ENCODE measurements around the gene PDGFC. TPM values are rescaled to one million over a fixed set of nuclear protein-coding genes. Genes with fewer than 3 reads are reported as not detected.

PDGFC gene
- total RNA-seq, 1 experiment from 2014 or later, result 14.5 TPM

DNA sequence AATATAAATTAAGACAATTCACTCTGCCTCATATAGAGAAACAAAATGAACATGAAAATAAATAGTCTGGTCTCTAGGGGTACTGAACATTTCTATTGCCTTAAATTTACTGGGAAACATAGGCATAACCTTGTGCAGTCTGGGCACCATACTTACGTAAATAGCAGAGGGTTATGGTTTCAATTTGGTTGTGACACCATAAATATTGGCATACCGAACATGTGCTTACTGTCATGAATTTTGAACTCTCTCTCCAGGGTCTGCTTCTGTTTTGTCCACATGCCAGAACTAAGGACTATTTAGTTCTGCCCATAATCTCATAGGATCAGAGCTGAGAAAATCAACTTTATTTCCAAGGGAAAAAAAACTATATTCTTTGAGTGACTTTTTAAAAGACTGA is 17.6 kb downstream of the PDGFC start:
- no peak for TF ChIP-seq SIN3A (IDR thresholded peaks at IDR 0.05; ENCODE audit: borderline replicate concordance, insufficient read depth, low read depth, low read length)
- TF ChIP-seq REST (IDR thresholded peaks at IDR 0.05; ENCODE audit: insufficient read depth in 1 of 2, low read depth in 2 of 2, low read length in 1 of 2), result no peak
- TF ChIP-seq CTCF (IDR thresholded peaks at IDR 0.05), result no peak
- no peak for TF ChIP-seq POLR2AphosphoS5 (IDR thresholded peaks at IDR 0.05; ENCODE audit: low read depth, low read length)
- TF ChIP-seq TCF7L2 (IDR thresholded peaks at IDR 0.05; ENCODE audit: low read depth, low read length), result no peak
- in situ Hi-C loops (cut with HindIII; ENCODE audit: low pct_unique_long_range_greater_than_20kb, low sequenced_read_pairs) (no loop called here), intact Hi-C loops (cut with micrococcal nuclease; ENCODE audit: unreplicated experiment) (no loop called here)
- Histone ChIP-seq H3K27ac (ENCODE audit: low read length) (peak overlapping the region; percentile 34; the same call in 1 of the 2 replicates), H3K27me3 (ENCODE audit: control insufficient read depth, insufficient read depth, low read length) (no peaks in the 10 kb centered on the region), H3K4me1 (ENCODE audit: control insufficient read depth, insufficient read depth, low read length) (peaks cover 45% of the 10 kb centered on the region), H3K9me3 (ENCODE audit: control insufficient read depth, insufficient read depth, low read depth, low read length) (no peaks in the 10 kb centered on the region), H3K36me3 (ENCODE audit: control insufficient read depth, insufficient read depth, low read length) (no peaks in the 10 kb centered on the region), H3K4me3 (ENCODE audit: low read depth in 2 of 2, low read length in 2 of 2) (no peak overlapping the region)
- DNase-seq (ENCODE audit: low read depth, low spot score) (no peak), ATAC-seq (no peak)
- POLR2A ChIA-PET, result no interaction called here
- CTCF ChIA-PET, result no interaction called here
- BruUV-seq (replicated peaks), result no TSS peak

DNA sequence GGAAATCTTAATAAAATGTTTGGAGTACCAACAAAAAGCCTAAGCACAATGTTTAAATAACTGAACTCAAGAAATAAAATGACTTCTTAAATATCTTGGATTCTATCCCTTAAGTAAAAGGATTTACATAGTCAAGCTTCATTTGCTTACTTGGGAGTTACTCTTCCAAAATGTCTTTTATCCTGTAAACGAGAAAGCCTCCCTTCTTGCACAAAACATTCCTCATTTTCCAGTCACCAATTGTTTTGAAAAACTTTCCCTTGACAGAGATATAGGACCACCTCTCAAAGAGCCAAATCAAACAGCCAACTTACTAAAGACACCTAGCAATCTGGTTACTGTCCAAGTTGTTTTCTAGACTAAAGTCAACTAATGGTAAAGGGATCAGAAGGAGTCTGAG is 18.6 kb downstream of the PDGFC start:
- intact Hi-C loops (cut with micrococcal nuclease; ENCODE audit: unreplicated experiment) (no loop called here), in situ Hi-C loops (cut with HindIII; ENCODE audit: low pct_unique_long_range_greater_than_20kb, low sequenced_read_pairs) (no loop called here)
- BruUV-seq (replicated peaks), result no TSS peak
- DNase-seq (ENCODE audit: low read depth, low spot score) (no peak), ATAC-seq (no peak)
- ChIA-PET CTCF (no interaction called here), POLR2A (no interaction called here)
- Histone ChIP-seq H3K27me3 (ENCODE audit: control insufficient read depth, insufficient read depth, low read length) (no peaks in the 10 kb centered on the region), H3K36me3 (ENCODE audit: control insufficient read depth, insufficient read depth, low read length) (no peaks in the 10 kb centered on the region), H3K27ac (ENCODE audit: low read length) (no peak overlapping the region; the same call in 1 of the 2 replicates), H3K9me3 (ENCODE audit: control insufficient read depth, insufficient read depth, low read depth, low read length) (no peaks in the 10 kb centered on the region), H3K4me3 (ENCODE audit: low read depth in 2 of 2, low read length in 2 of 2) (no peak overlapping the region), H3K4me1 (ENCODE audit: control insufficient read depth, insufficient read depth, low read length) (peaks cover 45% of the 10 kb centered on the region)
- TF ChIP-seq TCF7L2 (IDR thresholded peaks at IDR 0.05; ENCODE audit: low read depth, low read length), result no peak
- no peak for TF ChIP-seq SIN3A (IDR thresholded peaks at IDR 0.05; ENCODE audit: borderline replicate concordance, insufficient read depth, low read depth, low read length)
- TF ChIP-seq POLR2AphosphoS5 (IDR thresholded peaks at IDR 0.05; ENCODE audit: low read depth, low read length), result no peak
- no peak for TF ChIP-seq CTCF (IDR thresholded peaks at IDR 0.05)
- TF ChIP-seq REST (IDR thresholded peaks at IDR 0.05; ENCODE audit: insufficient read depth in 1 of 2, low read depth in 2 of 2, low read length in 1 of 2), result no peak

Measured in Panc1 (cell line).